Mononuclear cell (primary cell): ENCODE data around the gene ALX4. TPM values are rescaled to one million over a fixed set of nuclear protein-coding genes. Genes with fewer than 3 reads are reported as not detected.

Source experiments
- H3K27me3 ChIP-seq: 2 replicates; pipeline ENCODE4 v1.6.0; 2011; ENCODE audit warnings: low read length, control low read depth; ENCODE audit not compliant: insufficient read depth
- H3K4me1 ChIP-seq: 2 replicates; pipeline ENCODE4 v1.5.1; 2011; ENCODE audit warnings: mild to moderate bottlenecking, low read length, control low read depth; ENCODE audit not compliant: insufficient read depth
- H3K4me3 ChIP-seq: 2 replicates; pipeline ENCODE4 v1.5.1; 2011; ENCODE audit warnings: mild to moderate bottlenecking, low read length, moderate library complexity
- H3K9me3 ChIP-seq: 2 replicates; pipeline ENCODE4 v1.5.1; 2011; ENCODE audit warnings: low read depth, mild to moderate bottlenecking, control low read depth, low read length
- total RNA-seq: library from RNA; depleted of rRNA; stranded (reverse); fragments of >200 nt; gene quantifications from one replicate; pipeline ENCODE4 v1.2.3, GENCODE V29; 2012

Gene ALX4
- total RNA-seq, 1 donor, result not detected

GRCh38 chr11:44277196-44278090 is 32.5 kb downstream of the ALX4 start:
- no peaks in the 10 kb centered on the region for H3K4me1 ChIP-seq
- H3K27me3 ChIP-seq, result no peaks in the 10 kb centered on the region
- no peaks in the 10 kb centered on the region for H3K9me3 ChIP-seq
- no peak overlapping the region for H3K4me3 ChIP-seq

GRCh38 chr11:44275961-44276550 is 33.9 kb downstream of the ALX4 start:
- H3K4me1 ChIP-seq, result no peaks in the 10 kb centered on the region
- no peaks in the 10 kb centered on the region for H3K9me3 ChIP-seq
- H3K4me3 ChIP-seq, result no peak overlapping the region
- H3K27me3 ChIP-seq, result no peaks in the 10 kb centered on the region

DNA sequence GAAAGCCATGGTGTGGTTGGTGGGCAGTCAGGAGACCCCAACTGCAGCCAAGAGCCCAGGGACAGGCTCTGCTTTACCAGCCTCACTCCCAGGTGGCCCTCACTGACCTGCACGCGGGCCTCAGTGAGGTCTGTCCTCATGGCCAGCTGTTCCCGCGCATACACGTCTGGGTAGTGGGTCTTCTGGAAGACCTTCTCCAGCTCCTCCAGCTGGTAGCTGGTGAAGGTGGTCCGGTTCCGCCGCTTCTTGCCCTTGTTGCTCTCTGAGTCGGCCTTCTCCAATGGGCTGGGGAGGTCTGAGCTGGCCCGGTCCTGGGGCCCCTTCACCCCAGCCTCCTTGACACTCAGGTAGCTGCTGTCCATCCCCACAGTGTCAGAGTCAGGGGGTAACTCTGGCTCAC is 34.7 kb downstream of the ALX4 start:
- Histone ChIP-seq H3K9me3 (no peaks in the 10 kb centered on the region), H3K27me3 (no peaks in the 10 kb centered on the region), H3K4me1 (no peaks in the 10 kb centered on the region), H3K4me3 (no peak overlapping the region)

DNA sequence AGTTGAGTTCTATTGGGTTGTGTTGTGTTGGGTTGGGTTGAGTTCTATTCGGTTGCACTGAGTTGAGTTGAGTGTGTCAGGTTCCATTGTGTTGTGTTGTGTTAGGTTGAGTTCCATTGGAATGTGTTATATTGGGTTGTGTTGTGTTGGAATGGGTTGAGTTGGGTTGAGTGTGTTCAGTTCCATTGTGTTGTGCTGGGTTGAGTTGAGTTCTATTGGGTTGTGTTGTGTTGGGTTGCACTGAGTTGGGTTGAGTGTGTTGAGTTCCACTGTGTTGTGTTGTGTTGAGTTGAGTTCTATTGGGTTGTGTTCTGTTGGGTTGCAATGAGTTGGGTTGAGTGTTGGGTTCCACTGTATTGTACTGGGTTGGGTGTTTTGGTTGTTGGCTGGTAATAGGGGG is 35.5 kb downstream of the ALX4 start:
- H3K4me1 ChIP-seq, result no peaks in the 10 kb centered on the region
- H3K9me3 ChIP-seq, result no peaks in the 10 kb centered on the region
- H3K27me3 ChIP-seq, result no peaks in the 10 kb centered on the region
- H3K4me3 ChIP-seq, result no peak overlapping the region

DNA sequence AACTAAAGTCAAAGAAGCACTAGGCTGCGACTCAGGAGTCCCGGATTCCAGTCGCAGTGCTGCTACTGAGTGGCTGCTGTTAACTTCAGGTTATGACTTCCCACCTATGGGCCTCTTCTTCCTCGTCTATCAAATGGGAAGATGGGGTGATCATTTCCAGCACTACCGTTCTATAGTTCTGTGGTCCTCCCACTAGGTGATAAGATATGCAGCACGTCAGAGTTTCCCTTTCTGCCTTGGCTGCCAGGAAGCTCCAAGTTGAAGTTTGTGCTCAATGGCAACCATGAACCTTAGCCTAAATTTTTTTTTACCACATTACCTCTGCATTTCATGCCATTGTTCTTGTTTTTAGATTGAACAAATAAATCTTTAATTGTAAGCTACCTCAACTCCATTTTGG is 38.7 kb downstream of the ALX4 start:
- no peaks in the 10 kb centered on the region for H3K4me1 ChIP-seq
- no peak overlapping the region for H3K4me3 ChIP-seq
- no peaks in the 10 kb centered on the region for H3K27me3 ChIP-seq
- H3K9me3 ChIP-seq, result no peaks in the 10 kb centered on the region

DNA sequence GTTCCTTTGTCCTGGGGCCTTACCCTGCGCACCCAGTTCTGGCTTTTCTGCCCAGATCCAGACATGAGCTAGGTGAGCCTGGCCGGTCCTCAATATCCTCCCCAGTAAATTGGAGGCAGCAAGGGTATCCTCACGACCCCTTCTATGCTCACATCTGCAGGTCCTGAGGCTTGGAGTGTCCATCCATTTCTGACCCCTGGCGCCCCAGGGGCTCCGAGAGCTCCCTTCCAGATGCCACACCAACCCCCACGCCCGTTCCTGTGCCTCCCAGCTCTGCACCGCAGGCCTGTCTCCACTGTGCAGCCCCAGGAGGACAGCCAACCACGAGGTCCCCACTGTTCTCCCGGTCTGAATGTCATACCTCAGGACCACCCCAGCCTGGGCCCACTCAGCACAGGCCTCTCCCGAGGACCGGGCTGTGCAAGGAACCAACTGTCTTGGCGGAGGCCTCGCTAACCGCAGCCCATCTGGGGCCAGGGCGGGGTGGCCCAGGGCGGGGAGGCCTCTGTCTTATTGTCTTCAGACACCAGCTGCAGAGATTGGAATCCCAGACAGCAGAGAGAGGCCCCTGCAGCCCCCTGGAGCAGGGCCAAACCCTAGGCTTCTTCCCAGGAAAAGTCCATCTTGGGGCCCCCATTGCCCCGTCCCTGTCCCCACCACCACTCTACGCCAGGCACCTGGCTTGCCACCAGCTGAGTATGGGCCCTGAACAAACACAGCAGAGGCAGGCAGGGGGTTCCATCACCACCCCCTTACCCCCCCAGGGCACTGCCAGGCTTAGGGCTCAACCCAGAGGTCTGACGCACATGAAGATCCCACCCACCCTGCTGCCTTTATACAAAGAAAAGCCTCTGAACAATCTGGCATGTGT is 39.3 kb downstream of the ALX4 start:
- Histone ChIP-seq H3K4me3 (no peak overlapping the region), H3K4me1 (no peaks in the 10 kb centered on the region), H3K9me3 (no peaks in the 10 kb centered on the region)

GRCh38 chr11:44269369-44270351 is 40.3 kb downstream of the ALX4 start:
- no peak overlapping the region for H3K4me3 ChIP-seq
- H3K9me3 ChIP-seq, result no peaks in the 10 kb centered on the region
- H3K4me1 ChIP-seq, result no peaks in the 10 kb centered on the region
- no peaks in the 10 kb centered on the region for H3K27me3 ChIP-seq

More for the DNA sequence above, 39.3 kb downstream of the ALX4 start:
- H3K27me3 ChIP-seq, result no peaks in the 10 kb centered on the region

DNA sequence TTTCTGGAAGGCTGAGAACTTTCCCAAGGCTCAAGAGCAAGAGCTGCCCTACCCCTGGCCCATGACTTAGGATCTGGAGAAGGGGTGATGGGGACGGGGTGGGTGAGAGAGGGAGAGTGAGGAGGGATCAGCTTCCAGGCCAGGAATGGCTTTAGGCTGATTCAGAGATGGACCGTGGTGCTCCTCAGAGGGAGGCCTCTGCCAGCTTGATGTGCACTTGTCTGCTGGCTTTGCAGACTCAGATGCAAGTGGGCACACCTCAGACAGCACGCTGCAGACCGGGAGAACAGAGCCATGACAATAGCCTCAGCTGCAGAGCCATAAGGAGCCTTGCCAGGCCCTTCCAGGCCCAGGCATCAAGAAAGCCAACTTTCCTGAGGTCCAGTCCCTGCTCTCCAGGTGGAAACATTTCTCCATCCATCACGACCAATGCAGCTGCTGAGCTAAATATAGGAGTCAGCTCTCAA is 41.3 kb downstream of the ALX4 start:
- Histone ChIP-seq H3K4me3 (no peak overlapping the region), H3K9me3 (no peaks in the 10 kb centered on the region), H3K4me1 (no peaks in the 10 kb centered on the region), H3K27me3 (no peaks in the 10 kb centered on the region)

DNA sequence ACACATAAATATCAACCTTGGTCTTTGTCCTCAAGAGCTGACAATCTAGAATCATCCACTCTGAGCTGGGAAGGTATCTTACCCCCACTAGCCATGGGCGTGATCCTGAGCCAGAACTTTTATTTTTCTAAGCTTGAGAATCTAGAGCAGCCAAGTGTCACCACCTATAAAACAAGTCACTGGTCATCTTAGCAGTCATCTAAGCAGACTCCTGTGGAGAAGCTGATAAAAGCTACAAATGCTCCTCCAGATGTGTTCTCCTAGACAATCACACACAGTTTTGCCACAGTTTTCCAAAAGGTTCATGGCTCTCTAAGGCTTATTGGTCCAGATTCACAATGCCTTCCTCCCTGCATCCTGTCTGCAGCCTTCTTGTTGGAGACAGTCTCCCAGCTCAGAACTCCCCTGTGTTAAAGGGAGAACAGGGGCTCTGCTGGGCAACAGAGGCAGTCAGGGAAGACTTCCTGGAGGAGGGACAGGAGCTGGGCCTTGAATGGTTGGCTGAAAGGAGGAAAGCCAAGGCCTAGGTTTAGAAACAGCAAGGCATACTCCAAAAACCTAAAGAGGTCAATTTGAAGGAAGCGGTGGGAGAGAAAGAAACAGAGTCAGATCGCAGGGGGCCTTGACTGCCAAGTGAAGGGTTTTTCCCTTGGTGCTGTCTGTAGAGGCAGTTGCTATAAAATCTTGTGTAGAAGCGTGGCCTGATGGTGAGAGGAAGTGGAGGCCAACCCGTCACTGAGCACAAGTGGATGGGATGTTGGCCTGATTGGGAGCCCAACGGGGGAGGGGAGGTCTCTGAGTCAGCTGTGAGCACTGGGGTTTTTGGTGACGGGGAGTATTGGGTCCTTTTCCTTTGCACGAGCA is 42.0 kb downstream of the ALX4 start:
- Histone ChIP-seq H3K27me3 (no peaks in the 10 kb centered on the region), H3K4me3 (no peak overlapping the region), H3K4me1 (no peaks in the 10 kb centered on the region), H3K9me3 (no peaks in the 10 kb centered on the region)

DNA sequence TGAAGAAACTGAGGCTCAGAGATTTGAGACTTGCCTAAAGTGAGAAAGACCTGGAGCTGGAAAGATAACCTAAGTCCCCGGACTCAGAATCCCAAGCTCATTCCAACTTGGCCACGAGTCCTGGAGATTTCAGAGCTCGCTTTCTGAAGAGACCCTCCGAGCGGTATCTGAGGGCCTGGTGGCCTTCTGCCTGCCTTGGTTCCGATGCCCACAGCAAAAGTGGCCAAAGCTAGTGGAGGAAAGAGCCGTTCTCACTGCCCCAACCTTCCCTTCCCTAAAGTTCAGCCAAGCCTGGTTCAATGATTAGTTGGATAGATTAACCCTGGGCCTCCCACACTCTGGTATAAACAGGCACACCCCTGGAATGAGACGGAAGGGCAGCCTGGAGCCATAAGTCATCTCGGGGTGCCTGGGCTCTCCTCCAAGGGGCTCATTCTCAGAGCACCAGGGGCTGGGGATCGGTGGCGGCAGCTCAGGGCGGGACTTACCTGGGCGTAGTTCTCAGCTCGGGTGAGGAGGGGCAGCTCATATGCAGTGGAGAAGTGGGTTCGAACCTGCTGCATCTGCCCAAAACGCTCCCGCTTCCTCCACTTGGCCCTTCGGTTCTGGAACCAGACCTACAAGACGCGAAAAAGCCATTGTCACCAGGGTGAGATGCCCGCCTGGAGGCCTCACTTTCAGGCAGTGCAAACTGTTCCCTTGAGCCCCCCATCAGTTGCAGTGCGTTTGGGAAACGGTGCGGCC is 42.8 kb downstream of the ALX4 start:
- H3K9me3 ChIP-seq, result no peaks in the 10 kb centered on the region
- H3K4me3 ChIP-seq, result no peak overlapping the region
- no peaks in the 10 kb centered on the region for H3K4me1 ChIP-seq
- no peaks in the 10 kb centered on the region for H3K27me3 ChIP-seq

DNA sequence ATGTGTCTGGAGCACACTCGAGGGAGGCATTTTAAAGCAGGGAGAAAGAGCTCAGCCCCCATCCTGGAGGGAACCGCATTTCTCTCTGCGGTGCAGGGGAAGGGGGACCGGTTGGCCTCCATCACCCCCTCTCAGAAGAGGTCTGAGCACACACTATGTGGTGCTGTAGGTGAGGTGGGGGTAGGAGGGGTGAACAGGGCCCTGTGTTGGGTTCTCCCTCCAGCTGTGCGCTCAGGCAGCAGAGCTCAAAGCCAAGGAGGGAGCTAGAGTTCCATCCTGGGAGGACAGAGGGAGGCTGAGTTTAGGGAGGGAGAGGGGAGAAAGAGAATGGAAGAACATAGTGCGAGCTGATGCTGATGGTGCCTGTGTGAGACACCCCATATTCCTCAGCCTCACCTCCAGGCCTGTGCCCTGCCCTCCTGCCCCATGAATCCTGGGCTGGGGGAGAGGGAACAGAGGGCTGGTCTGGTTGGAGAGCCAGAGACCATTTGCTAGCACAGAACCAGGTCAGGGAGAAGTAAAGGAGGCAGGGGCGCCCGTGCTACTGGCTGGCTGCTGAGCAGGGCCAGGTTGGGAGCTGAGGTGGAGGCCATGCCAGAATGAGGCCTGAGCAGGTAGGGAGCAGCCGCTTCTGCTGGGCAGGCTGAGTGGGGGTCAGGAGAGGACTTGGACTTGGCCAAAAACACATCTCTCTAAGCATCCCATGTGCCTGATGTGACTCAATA is 43.7 kb downstream of the ALX4 start:
- Histone ChIP-seq H3K4me3 (no peak overlapping the region), H3K4me1 (no peaks in the 10 kb centered on the region), H3K27me3 (no peaks in the 10 kb centered on the region), H3K9me3 (no peaks in the 10 kb centered on the region)

DNA sequence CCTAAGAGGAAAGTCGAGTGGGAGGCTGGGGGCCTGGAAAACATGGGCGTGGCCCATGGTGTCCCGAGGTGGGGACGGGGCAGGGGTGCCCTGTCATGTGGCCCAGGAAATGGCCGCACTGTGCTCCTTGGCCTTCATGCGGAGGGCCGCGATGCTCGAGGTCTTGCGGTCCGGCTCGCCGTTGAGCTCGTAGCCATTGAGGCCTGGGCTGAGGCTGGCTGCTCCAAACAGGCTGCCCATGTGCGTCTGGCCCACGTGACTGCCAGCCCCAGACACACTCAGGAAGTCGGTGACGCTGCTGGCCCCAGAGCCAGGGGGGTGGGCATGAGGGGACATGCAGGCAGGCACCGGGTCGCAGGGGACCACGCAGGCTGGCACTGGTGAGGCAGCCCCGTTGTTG is 45.2 kb downstream of the ALX4 start:
- Histone ChIP-seq H3K4me3 (no peak overlapping the region), H3K9me3 (no peaks in the 10 kb centered on the region), H3K4me1 (no peaks in the 10 kb centered on the region), H3K27me3 (no peaks in the 10 kb centered on the region)

GRCh38 chr11:44264438-44264749 is 45.5 kb downstream of the ALX4 start:
- H3K9me3 ChIP-seq, result no peaks in the 10 kb centered on the region
- no peak overlapping the region for H3K4me3 ChIP-seq
- H3K27me3 ChIP-seq, result no peaks in the 10 kb centered on the region
- H3K4me1 ChIP-seq, result no peaks in the 10 kb centered on the region
